Upper lobe of left lung (tissue), 4 donors: ENCODE data around the gene NACC1.

Source experiments
- CTCF ChIP-seq, 6 experiments: fragments of 450-650 bp in 4 of 6; fragments of 200-600 bp in 2 of 6; sonication (generic) in 2 of 6; IDR thresholded peaks; one replicate each; pipeline ENCODE4 v1.5.1; 2016 to 2019; ENCODE audit warnings: antibody characterized with exemption in 6 of 6
- EP300 ChIP-seq, 4 donors: sonication (generic); formaldehyde crosslinking; IDR thresholded peaks; one replicate each; pipeline ENCODE4 v1.5.1; 2017; ENCODE audit warnings: antibody characterized with exemption in 4 of 4, control low read depth in 2 of 4
- POLR2A ChIP-seq, 4 donors: fragments of 450-650 bp; IDR thresholded peaks; one replicate each; pipeline ENCODE4 v1.5.1; 2016 to 2017; ENCODE audit warnings: antibody characterized with exemption in 4 of 4, mild to moderate bottlenecking in 2 of 4
- POLR2AphosphoS5 ChIP-seq, 2 donors: sonication (generic); formaldehyde crosslinking; IDR thresholded peaks; one replicate each; pipeline ENCODE4 v1.5.1; 2017; ENCODE audit warnings: antibody characterized with exemption in 2 of 2

GRCh38 chr19:13112555-13112954, 5.5 kb upstream of the NACC1 start:
- no peak for TF ChIP-seq CTCF (IDR thresholded peaks at IDR 0.05)
- no peak for TF ChIP-seq POLR2A (IDR thresholded peaks at IDR 0.05)
- TF ChIP-seq POLR2AphosphoS5 (IDR thresholded peaks at IDR 0.05), result no peak
- no peak for TF ChIP-seq EP300 (IDR thresholded peaks at IDR 0.05)
